Embryonic facial prominence (tissue), 1 donor: Measurements from ENCODE around the gene CLSTN1.

ENCODE experiments used
- DNase-seq: peaks from one replicate; pipeline ENCODE4 v3.0.0-alpha.2; 2016; ENCODE audit errors: extremely low spot score

The CLSTN1 gene

DNA sequence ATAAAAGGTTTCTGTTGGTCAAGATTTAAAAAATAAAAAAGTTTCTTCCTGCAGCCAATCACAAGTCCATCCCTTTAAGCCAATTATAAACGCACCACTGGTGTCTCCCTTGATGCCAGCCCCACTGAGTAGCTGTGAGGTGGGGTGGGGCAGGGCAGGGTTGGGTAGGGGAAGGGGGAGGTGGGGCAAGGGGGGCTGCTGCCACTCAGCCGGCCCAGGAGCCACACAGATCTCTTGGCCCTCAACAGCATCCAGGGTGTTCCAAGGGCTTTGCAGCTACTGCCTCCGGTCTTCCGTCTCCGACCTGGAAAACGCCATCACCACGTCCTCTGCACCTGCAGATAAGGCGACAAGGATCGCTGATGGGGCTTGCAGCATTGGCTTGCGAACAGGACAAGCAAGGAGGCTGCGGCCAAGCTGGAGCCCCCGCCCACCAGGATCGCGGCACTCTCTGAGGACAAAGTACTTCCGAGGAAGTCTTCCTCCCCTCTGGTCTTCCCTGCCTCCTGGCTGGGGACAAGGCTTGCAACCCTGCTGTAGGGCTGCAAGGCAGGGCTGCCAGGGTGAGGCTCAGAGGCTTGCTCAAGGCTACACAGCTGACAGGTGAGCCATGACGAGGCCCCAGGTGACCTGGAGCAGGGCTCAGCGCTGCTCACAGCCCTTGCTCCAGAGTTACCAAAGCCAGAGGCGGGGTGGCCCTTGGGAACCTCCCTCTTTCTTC is 26.8 kb upstream of the CLSTN1 start:
- DNase-seq, result no peak

DNA sequence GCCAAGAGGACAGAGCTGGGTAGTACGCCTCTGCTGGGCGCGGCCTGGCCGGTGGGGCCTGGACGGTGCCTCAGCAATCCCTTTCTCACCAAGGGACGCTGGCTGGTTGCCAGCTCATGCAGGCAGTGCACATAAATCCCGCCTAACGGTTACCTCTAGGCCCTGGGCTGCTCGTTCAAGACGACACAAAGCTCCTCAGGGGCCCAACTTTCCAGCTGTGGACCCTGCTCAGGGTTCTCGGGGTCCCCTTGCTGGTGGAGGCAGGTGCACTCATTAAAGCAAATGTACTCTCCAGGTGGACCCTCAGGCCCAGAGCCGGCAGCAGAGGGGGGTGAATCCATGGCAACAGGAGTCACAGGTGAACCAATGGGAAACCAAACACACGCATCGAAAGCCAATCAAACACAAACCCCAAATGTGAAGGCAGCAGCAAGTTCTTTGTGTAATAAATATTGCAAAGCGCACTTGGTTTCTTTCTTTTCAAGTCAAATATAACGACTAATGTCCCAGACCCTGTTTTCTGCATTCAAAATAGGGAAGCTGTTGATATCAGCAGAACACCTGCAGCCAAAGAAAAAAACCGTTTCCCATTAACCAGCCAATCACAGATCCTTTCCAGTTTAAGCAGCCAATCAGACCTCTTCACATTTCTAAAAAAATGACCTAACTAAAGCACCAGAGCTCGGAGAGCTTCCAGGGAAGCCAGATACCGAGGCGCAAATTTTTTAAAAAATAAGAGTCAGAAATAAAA is 26.1 kb upstream of the CLSTN1 start:
- no peak for DNase-seq

DNA sequence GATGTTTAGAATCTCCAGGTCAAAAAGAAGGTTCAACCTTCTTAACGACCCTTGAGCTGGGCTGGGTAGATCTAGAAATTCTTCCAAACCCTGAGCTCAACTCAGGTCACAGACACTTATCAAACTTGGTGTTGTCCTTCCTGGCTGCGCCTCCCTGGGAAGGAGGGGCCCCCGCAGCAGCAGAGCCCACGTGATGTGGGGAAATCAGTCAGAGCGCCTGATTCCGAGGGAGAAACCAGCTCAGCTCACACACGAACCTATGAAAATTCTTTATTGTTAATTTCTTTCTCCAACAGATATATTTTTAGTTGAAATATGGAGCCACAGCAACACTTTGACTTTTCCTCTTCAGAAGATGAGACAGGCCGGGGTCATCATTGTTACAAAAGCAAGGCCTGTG is 24.3 kb upstream of the CLSTN1 start:
- DNase-seq, result no peak

DNA sequence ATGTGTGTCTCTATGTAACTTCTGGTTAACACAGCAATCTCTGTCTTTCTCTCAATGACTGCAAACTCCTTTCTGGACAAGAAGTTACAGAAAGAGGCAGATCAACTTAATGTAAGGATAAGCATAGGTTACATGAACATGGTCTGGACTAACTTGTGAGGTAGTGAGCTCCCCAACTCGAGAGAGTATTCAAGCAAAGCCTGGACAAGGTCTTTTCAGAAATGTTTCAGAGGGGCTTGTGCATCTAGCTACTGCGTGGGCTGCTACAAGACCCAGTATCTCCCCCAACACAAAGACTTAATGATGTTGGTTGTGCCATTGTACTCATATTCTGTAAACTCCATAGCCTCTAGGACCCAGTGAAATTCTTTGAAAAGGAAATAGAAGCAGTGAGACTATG is 23.5 kb upstream of the CLSTN1 start:
- no peak for DNase-seq

DNA sequence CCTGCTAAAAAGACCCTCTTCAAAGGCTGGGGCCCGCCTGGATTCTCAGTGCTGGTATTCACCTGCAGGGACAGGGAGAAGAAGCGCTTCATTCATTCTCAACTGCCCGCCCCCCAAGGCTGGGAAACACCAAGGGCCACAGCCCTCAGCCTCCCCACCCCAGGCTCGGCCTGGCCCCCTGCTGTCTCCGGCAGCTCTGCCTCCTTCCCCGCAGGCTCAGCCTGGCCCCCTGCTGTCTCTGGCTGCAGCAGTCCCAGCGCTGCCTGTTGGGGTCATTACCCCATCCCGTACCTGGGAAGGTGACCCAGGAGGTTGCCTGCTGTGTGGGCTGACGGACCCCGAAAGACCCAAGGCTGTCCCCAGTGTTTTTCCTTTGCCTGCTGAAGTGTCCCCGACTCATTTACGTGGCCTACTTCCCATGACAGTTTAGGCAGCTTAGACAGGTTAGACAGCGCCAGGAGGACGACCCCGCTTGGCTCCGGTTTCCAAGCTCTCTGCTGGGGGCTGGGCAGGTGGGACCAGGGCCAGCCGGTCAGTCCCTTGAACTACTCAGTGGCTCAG is 22.9 kb upstream of the CLSTN1 start:
- no peak for DNase-seq

DNA sequence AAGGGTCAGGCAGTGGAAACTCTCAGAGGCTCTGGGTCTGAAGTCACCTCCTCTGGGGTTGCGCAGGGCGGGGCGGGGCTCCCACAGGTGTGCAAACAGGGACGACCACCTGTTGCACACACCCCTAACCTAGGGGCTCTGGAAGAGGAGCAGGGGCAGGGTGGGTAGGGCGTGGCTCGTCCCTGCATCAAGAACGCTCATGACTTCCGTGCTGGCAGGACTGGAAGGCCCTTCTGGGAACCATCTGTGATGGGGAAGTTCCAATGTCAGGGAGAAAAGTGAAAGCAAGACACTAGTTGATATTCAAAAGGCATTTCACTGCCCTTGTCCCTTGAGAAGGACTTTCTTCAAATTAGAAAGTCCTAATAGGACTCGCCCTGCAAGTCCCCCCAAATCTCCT is 22.1 kb upstream of the CLSTN1 start:
- no peak for DNase-seq

DNA sequence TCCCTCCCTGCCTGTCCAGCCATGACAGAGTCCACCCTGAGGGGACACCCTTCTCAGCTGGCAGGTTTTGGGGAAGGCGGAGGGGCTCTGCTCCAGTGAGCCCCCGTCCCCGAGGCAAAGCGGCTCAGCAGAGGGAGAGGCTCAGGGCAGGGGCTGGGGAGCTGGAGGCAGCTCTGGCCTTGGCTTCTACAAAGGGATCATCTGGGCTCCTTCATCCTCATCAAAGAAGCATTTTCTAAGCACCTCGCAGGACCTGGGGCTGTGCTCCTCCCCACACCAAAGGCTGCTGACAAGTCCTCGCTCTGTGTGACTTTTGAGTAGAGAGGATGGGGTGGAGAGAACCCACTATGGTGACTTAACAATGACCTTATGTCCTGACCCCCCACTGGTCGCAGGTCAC is 21.0 kb upstream of the CLSTN1 start:
- DNase-seq, result no peak

DNA sequence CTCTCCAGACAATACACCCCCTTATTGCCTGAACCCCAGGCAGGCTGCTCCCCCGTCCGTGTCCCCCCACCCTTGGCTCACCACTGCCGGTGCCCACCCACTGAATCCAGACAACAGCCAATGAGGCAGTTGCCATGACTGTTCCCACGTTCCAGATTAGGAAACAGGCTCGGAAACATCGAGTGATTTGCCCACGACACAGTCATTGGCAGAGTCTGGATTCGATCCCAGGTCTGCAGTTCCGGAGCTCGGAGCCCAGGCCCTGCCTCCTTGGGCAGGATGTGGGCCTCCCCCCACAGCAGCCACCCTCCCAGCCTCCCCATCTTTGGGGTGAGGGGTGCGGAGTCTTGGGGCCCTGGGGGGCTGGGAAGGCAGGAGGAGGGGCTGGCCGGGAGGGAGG is 20.3 kb upstream of the CLSTN1 start:
- no peak for DNase-seq

DNA sequence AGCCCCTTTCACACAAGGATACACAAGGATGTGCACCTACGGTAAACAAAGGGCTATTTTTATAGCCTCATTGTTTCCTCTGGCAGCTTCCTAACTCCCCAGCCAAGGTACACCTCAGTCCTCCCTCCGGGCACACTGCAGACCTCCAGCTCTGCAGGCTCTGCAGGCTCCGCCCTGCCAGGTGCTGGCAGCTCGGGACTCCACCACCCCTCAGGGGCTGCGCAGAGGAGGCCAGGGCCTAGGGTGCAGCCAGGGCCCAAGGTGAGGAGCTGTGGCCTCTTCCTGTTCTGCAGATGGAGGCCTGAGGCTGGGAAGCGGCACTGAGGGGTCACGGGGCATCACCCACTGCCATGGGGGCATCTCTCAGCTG is 19.8 kb upstream of the CLSTN1 start:
- no peak for DNase-seq

DNA sequence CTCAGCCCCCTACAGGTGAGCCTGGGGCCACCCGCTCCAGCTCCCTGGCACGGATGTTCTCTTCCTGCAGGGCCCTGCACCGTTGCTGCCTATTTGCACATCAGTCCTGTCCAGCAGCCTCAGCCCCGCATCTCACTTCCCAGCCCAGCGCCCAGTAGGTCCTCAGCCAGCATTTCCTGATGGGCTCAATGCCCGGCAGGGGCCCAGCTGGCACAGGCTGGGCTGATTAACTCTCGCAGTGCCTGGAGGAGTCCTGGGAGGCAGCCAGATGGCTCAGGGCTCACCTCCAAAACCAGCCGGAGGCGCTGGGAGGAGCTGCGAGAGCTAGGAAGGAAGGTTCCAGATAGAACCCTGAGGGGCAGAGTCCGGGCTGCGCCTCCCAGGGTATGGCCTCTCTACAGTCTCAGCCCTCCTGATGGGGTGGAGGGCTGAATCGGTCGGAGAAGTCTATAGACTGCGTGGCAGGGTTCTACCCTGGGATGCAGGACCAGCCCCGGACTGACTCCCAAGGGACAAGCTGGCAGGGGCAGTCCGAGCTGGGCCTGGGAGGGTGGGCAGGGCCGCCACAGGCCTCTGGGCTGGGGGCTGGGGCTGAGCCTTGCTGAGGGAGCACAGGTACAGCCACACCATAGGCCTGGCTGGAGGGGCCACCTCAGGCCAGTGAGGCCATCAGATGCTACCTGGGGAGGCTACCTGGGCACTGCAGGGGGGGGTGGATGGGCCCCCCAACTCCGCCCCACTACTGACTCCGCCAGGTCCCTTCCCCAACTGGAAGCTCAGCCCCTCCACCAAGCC is 19.2 kb upstream of the CLSTN1 start:
- DNase-seq, result no peak

DNA sequence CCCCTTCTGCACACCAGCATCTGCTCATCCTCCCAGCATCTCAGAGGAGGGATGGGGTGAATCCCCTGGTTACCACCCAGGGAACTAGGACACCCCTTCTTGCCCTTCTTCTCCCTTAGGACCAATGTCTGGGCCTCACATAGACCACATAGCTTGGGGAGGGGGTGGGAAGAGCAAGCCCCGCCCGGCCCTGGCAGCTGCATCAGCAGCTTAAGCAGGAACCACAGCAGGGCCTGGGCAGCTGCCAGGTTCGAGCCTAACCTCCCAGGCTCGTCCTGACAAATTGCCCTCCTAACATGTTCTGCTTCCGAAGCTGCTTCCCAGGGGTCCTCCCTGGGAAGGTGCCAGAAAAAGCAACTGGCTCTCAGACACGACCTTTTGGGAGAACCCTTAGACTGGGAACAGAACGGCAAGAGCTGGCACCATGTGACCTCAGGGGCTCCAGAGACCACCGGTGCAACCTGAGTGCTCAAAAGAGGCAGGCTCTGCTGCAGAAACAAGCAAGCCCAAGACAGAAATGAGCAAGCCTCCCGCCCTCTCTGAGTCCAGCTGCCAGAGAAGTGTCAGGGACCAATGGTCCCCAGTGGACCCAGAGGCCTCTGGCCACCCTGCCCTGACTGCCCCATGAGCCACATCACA is 18.4 kb upstream of the CLSTN1 start:
- no peak for DNase-seq

DNA sequence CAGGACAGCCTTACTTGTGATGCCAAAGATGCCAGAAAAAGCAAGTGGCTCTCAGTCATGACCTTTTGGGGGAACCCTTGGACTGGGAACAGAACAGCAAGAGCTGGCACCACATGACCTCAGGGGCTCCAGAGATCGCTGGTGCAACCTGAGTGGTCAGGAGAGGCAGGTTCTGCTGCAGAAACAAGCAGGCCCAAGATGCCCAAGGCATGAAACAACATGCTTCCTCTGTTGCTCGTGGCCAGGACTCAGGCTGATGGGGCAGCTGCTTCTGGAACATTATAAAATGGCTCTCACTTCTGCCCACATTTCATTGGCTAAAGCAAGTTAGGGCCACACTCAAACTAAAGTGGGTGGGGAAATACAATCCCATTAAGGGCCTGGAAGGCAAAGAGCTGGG is 17.7 kb upstream of the CLSTN1 start:
- no peak for DNase-seq

DNA sequence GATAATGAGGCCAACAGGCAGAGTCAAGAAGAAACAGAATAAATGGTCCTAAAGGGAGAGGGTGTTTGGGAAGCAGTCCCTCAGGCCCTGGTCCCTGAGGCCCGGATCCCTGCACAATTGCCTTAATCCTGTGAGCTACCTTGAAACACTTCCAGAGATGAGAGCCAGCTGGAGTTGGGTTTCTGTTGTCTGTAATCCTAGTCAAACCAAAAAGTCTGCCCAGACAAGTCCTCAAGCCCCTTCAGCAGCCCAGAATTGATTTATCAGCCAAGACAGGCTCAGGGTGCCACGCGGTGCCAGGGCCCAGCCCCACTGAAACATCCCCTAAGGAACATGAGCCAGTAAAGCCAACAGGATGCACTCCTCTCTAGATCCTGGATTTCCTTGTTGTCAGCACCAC is 16.4 kb upstream of the CLSTN1 start:
- no peak for DNase-seq

DNA sequence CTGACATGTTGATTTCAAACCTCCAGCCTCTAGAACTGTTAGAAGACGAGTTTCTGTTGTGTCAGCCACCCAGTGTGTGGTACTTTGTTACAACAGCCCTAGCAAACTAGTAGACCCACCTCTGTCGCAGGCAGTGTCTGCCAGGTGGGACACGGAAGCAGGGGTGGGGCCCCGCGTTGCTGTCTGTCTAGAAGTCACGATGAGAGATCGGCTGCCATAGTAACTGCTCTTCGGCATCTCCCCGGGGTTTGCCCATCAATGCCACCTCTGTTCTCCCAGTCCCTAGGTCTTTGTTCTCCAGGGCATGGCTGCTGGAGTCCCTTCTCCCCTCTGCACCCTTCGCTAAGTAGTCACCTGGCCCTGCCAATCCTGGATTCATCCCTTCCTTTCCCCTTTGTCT is 15.2 kb upstream of the CLSTN1 start:
- DNase-seq, result no peak

DNA sequence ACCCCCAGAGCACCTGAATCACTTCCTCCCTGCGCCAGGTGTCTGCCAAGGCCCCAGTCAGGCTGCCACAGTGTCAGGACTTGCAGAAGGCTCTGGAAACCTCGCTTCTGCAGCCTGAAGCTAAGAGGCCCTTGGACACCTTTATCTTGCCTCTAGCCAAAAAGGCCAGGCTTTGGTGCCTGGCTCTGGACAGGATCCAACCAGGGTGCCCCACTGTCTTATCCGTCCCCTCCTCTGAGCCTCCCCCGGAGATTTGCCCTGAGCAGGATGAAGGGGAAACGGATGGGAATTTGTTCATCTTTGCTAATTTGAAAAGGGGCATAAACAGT is 12.8 kb upstream of the CLSTN1 start:
- DNase-seq, result no peak

DNA sequence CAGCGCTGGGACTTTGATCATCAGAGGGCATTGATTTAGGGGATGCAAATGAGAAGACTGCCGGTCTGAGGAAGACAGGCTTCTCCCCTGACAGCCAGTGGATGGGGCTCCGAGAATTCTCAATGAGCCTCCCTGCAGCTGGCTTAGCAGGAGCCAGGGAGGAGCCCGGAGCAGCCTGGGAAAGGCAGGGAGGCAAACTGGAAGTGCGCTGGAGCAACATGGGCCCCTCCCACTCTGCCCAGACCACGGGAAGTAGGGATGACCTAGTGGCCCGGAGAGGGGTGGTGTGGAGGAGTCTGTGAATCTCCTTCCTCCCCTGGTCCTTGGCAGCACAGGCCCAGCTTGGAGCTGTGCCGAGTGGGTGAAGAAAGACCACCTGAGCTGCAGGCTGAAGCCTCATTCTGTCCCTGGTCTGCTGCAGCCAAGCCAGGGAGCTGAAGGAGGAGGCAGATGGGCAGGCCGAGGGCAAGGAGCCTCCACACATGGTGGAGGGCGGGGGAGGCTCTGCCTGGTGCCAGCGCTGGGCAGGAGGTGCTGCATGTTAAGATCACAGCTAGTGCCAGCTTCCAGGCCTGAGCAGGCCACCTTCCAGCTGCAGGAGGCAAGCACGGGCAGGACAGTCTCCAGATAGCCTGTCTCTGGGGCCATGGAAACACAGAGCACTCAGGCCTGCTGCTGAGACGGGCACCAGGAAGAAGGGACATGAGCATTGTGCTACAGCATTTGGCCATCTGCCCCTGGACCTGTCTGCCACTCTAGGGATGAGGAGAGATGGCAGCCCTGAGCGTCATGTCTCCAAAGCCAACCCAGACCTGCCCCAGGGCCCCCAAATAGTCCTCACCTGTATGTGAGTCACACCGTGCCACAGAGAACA is 12.2 kb upstream of the CLSTN1 start:
- no peak for DNase-seq

DNA sequence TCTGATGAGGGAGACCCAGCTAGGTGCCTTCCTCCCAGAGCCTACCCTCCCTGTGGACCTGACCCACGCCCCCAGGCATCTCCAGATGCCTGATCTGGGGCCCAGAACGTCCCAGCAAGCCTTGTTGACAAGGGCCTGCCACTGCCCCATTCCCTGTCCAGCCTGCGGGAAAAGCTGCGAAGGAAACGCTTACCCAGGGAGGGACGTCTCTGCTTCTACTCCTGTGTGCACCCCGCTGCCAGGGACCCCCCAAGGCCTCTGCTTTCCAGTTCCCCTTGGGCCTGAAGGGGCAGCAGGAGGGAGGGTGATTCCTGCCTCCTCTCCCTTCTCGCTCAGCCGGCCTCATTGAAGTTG is 11.6 kb upstream of the CLSTN1 start:
- no peak for DNase-seq

DNA sequence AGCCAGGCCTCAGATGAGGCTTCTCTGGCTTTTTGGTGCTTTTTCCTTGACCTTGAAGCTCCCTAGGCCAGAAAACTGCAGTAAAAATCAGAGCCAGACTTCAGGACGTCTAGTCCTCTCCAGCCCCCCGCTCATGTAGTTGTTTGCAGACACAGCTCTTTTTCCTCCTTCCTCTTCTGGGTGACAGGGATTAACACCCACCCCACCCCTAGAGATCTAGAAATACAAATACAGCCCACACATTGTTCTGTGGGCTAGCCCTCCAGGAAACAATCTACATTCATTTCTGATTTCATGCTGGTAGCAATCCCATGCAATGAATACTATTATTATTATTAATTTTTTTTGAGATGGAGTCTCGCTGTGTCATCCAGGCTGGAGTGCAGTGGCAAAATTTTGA is 9.9 kb upstream of the CLSTN1 start:
- no peak for DNase-seq

DNA sequence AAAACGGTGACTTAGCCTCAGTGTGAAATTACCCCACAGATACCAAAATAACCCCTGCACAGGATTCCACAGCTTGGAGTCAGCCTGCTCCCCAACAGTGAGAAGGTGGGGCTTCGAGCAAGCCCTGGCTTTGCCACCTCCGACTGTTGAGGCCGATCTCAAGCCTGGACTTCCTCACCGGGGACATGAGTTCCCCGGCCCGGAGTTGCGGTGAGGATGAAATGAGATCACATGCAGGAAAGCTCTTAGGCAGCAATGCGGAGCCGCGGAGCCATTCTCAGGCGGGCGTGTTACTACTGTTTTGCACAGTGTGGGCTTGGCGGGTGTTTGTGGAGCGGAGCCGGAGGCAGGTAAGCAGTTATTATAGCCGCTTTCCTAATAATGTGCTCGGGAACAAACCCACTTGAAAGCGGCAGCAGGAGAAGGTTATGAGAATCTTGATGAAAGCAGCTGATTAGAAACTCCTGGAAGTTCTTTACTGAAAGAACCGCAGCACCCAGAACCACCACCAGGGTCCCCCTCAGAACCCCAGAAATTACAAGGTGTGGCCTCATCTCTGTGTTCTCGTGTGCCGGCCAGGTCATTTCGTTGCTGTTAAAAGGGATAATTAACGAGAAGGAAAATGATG is 3.9 kb upstream of the CLSTN1 start:
- no peak for DNase-seq

DNA sequence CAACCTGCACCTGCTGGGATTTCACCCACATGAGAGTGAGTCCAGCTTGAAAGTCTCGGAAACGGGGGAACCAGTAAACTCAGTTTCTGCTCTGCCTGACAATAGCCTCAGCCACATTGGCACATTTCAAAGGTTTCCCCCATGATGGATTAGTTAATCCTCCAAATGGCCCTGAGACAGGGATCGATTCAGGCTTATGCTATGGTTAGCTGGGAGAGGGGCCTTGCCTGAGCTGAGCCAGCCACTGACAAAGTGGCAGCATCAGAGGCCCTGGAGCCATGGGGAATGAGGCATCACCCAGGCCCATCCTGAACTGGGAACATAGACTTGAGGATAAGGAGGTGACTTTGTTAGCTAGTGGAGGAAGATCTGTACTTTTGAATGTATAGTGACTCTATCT is 2.9 kb upstream of the CLSTN1 start:
- DNase-seq, result no peak

DNA sequence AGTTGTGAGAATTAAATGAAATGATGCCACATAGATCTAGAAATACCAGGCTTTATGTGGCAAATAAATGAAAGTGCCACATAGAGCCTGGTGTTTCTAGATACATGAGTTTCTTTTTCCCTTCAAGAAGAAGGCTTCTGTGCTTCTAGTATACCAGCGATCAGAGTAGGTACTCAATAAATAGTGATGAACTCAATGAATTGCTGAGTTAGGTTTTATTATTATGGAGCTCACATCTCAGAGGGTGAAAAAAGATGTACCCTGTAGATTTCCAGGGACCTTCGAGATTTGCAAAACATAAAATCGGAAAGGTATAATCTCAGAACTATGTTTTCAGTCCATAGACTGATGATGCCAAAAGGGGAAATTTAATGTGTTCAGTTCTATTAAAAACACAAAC is 2.3 kb upstream of the CLSTN1 start:
- no peak for DNase-seq
